IPS-15b (cell line): ENCODE measurements around the gene TICRR.

ENCODE experiments used
- H3K27me3 ChIP-seq: one replicate; pipeline ENCODE4 v1.6.1; 2013; ENCODE audit warnings: low read length; ENCODE audit not compliant: control insufficient read depth, insufficient read depth
- H3K36me3 ChIP-seq: one replicate; pipeline ENCODE4 v1.6.1; 2013; ENCODE audit warnings: low read length; ENCODE audit not compliant: control insufficient read depth, insufficient read depth
- H3K4me1 ChIP-seq: one replicate; pipeline ENCODE4 v1.6.1; 2013; ENCODE audit warnings: mild to moderate bottlenecking, low read length; ENCODE audit not compliant: control insufficient read depth, insufficient read depth
- H3K4me3 ChIP-seq: one replicate; pipeline ENCODE4 v1.5.1; 2013; ENCODE audit warnings: low read depth, low read length
- H3K9ac ChIP-seq: one replicate; pipeline ENCODE4 v1.6.1; 2013; ENCODE audit warnings: low read depth, mild to moderate bottlenecking, low read length
- H3K9me3 ChIP-seq: one replicate; pipeline ENCODE4 v1.6.1; 2013; ENCODE audit warnings: mild to moderate bottlenecking, low read length; ENCODE audit not compliant: control insufficient read depth, insufficient read depth

Gene TICRR

GRCh38 chr15:89652131-89652530 is 76.9 kb downstream of the TICRR start:
- Histone ChIP-seq H3K9me3 (no peaks in the 10 kb centered on the region), H3K4me1 (no peaks in the 10 kb centered on the region), H3K27me3 (peaks cover 3% of the 10 kb centered on the region), H3K4me3 (no peak overlapping the region), H3K9ac (no peak overlapping the region), H3K36me3 (peaks cover 10% of the 10 kb centered on the region)

- peaks cover 3% of the 10 kb centered on the region for H3K27me3 ChIP-seq
- peaks cover 10% of the 10 kb centered on the region for H3K36me3 ChIP-seq
- H3K4me3 ChIP-seq = no peak overlapping the region
- no peak overlapping the region for H3K9ac ChIP-seq
- no peaks in the 10 kb centered on the region for H3K4me1 ChIP-seq
- H3K9me3 ChIP-seq = no peaks in the 10 kb centered on the region
These were observed 77.4 kb downstream of the TICRR start for GRCh38 chr15:89652666-89653065.

GRCh38 chr15:89653578-89653977 is 78.3 kb downstream of the TICRR start:
- H3K9ac ChIP-seq = no peak overlapping the region
- no peak overlapping the region for H3K4me3 ChIP-seq
- H3K9me3 ChIP-seq = no peaks in the 10 kb centered on the region
- H3K36me3 ChIP-seq = peaks cover 10% of the 10 kb centered on the region
- H3K4me1 ChIP-seq = no peaks in the 10 kb centered on the region
- peaks cover 3% of the 10 kb centered on the region for H3K27me3 ChIP-seq

- H3K9ac ChIP-seq = peak overlapping the region; percentile 79
- H3K4me1 ChIP-seq = no peaks in the 10 kb centered on the region
- peaks cover 10% of the 10 kb centered on the region for H3K36me3 ChIP-seq
- H3K9me3 ChIP-seq = no peaks in the 10 kb centered on the region
- H3K27me3 ChIP-seq = peaks cover 3% of the 10 kb centered on the region
- peak overlapping the region; percentile 81 for H3K4me3 ChIP-seq
These were observed 79.1 kb downstream of the TICRR start for GRCh38 chr15:89654301-89654761.

GRCh38 chr15:89654847-89655805 is 79.9 kb downstream of the TICRR start, which contains the start of gene KIF7:
KIF7 (minus strand) TSS chr15:89655467; CDS start chr15:89652930, 2,537 bp downstream.
- H3K4me3 ChIP-seq = peak within 1 kb of the TSS; percentile 81
- H3K9me3 ChIP-seq = no peaks in the 10 kb centered on the region
- H3K9ac ChIP-seq = peak within 1 kb of the TSS; percentile 79
- H3K36me3 ChIP-seq = peaks cover 10% of the 10 kb centered on the region
- H3K27me3 ChIP-seq = peaks cover 3% of the 10 kb centered on the region
- no peaks in the 10 kb centered on the region for H3K4me1 ChIP-seq

- peaks cover 10% of the 10 kb centered on the region for H3K36me3 ChIP-seq
- no peak overlapping the region for H3K4me3 ChIP-seq
- H3K4me1 ChIP-seq = no peaks in the 10 kb centered on the region
- no peak overlapping the region for H3K9ac ChIP-seq
- H3K27me3 ChIP-seq = peaks cover 3% of the 10 kb centered on the region
- no peaks in the 10 kb centered on the region for H3K9me3 ChIP-seq
These were observed 81.0 kb downstream of the TICRR start for GRCh38 chr15:89656116-89656815.

GRCh38 chr15:89657686-89658200 is 82.5 kb downstream of the TICRR start:
- no peak overlapping the region for H3K9ac ChIP-seq
- H3K36me3 ChIP-seq = peaks cover 2% of the 10 kb centered on the region
- H3K4me3 ChIP-seq = no peak overlapping the region
- H3K9me3 ChIP-seq = no peaks in the 10 kb centered on the region
- no peaks in the 10 kb centered on the region for H3K4me1 ChIP-seq
- H3K27me3 ChIP-seq = peaks cover 3% of the 10 kb centered on the region

- Histone ChIP-seq H3K4me1 (no peaks in the 10 kb centered on the region), H3K9me3 (no peaks in the 10 kb centered on the region), H3K36me3 (no peaks in the 10 kb centered on the region), H3K27me3 (peaks cover 4% of the 10 kb centered on the region), H3K9ac (no peak overlapping the region), H3K4me3 (no peak overlapping the region)
These were observed 84.0 kb downstream of the TICRR start for GRCh38 chr15:89659295-89659694.

GRCh38 chr15:89660556-89660955 is 85.3 kb downstream of the TICRR start:
- H3K4me1 ChIP-seq = peaks cover 4% of the 10 kb centered on the region
- H3K4me3 ChIP-seq = no peak overlapping the region
- no peaks in the 10 kb centered on the region for H3K9me3 ChIP-seq
- H3K27me3 ChIP-seq = peaks cover 13% of the 10 kb centered on the region
- no peaks in the 10 kb centered on the region for H3K36me3 ChIP-seq
- no peak overlapping the region for H3K9ac ChIP-seq

- peaks cover 12% of the 10 kb centered on the region for H3K27me3 ChIP-seq
- no peaks in the 10 kb centered on the region for H3K36me3 ChIP-seq
- no peak overlapping the region for H3K9ac ChIP-seq
- peaks cover 4% of the 10 kb centered on the region for H3K4me1 ChIP-seq
- no peak overlapping the region for H3K4me3 ChIP-seq
- no peaks in the 10 kb centered on the region for H3K9me3 ChIP-seq
These were observed 87.8 kb downstream of the TICRR start for GRCh38 chr15:89662893-89663626.
